SIG-M5 treated with dmso at 0.1 percent for 504 hours (cell line): ENCODE measurements around the gene FIBIN.
"Not testable (repeated sequence)": the region's sequence is repeated elsewhere in the genome, so short reads cannot be mapped to it uniquely, and the experiment has no call there.

Source experiments
- DNase-seq: peaks from one replicate; lab custom pipeline; 2025; ENCODE audit not compliant: unreplicated experiment; lab: John Stamatoyannopoulos, UW

Gene FIBIN

GRCh38 chr11:26976389-26976788 lies 17.5 kb upstream of the FIBIN start:
- DNase-seq = no peak

GRCh38 chr11:26977209-26977608 lies 16.7 kb upstream of the FIBIN start:
- DNase-seq = not testable (repeated sequence)

GRCh38 chr11:26983645-26984044 lies 10.3 kb upstream of the FIBIN start:
- no peak for DNase-seq

- no peak for DNase-seq
These were observed 8.4 kb upstream of the FIBIN start for GRCh38 chr11:26985470-26985869.

- no peak for DNase-seq
These were observed 8.0 kb upstream of the FIBIN start for GRCh38 chr11:26985943-26986342.

GRCh38 chr11:26987272-26987671 lies 6.6 kb upstream of the FIBIN start:
- no peak for DNase-seq

- DNase-seq = no peak
These were observed 6.2 kb upstream of the FIBIN start for GRCh38 chr11:26987731-26988130.

GRCh38 chr11:26992031-26992541 lies 1.8 kb upstream of the FIBIN start:
- no peak for DNase-seq

GRCh38 chr11:26994631-26995095 lies 751 bp downstream of the FIBIN start:
- DNase-seq = no peak

- DNase-seq = no peak
These were observed 2.0 kb downstream of the FIBIN start for GRCh38 chr11:26995701-26996460.

GRCh38 chr11:26997378-26997777 lies 3.5 kb downstream of the FIBIN start:
- DNase-seq = no peak

- DNase-seq = not testable (repeated sequence)
These were observed 7.3 kb downstream of the FIBIN start for GRCh38 chr11:27001136-27001730.

GRCh38 chr11:27002431-27002830 lies 8.5 kb downstream of the FIBIN start:
- no peak for DNase-seq

GRCh38 chr11:27002838-27003237 lies 8.9 kb downstream of the FIBIN start:
- no peak for DNase-seq

GRCh38 chr11:27004103-27004502 lies 10.2 kb downstream of the FIBIN start:
- DNase-seq = no peak

GRCh38 chr11:27008811-27009535 lies 15.1 kb downstream of the FIBIN start:
- DNase-seq = no peak

- no peak for DNase-seq
These were observed 17.8 kb downstream of the FIBIN start for GRCh38 chr11:27011560-27012233.

GRCh38 chr11:27012234-27012921 lies 18.5 kb downstream of the FIBIN start:
- no peak for DNase-seq

GRCh38 chr11:27013781-27014361 lies 20.0 kb downstream of the FIBIN start:
- DNase-seq = no peak

GRCh38 chr11:27018902-27019529 lies 25.1 kb downstream of the FIBIN start:
- no peak for DNase-seq
